WTC11 (cell line): ENCODE measurements around the gene SETX.

Experiments used
- CREB1 ChIP-seq: sonication (generic); formaldehyde crosslinking; IDR thresholded peaks from 2 replicates; pipeline ENCODE4 v1.8.0; 2023; ENCODE audit warnings: mild to moderate bottlenecking, missing genetic modification reagents
- CTCF ChIP-seq: fragments of 200-600 bp; IDR thresholded peaks from 2 replicates; pipeline ENCODE4 v1.8.0; 2022; ENCODE audit warnings: antibody characterized with exemption
- NFE2L1 ChIP-seq: sonication (generic); formaldehyde crosslinking; IDR thresholded peaks from 2 replicates; pipeline ENCODE4 v1.8.1; 2023; ENCODE audit warnings: missing genetic modification reagents
- NFYB ChIP-seq: sonication (generic); formaldehyde crosslinking; conservative IDR thresholded peaks from 2 replicates; pipeline ENCODE4 v1.8.0; 2022; ENCODE audit warnings: low read depth, missing genetic modification reagents
- NR2C2 ChIP-seq: sonication (generic); formaldehyde crosslinking; IDR thresholded peaks from 2 replicates; pipeline ENCODE4 v1.8.0; 2022; ENCODE audit warnings: mild to moderate bottlenecking, missing genetic modification reagents
- TEAD4 ChIP-seq: sonication (generic); formaldehyde crosslinking; IDR thresholded peaks from 2 replicates; pipeline ENCODE4 v1.8.0; 2022; ENCODE audit warnings: mild to moderate bottlenecking, missing genetic modification reagents
- TP53 ChIP-seq: sonication (generic); formaldehyde crosslinking; IDR thresholded peaks from 2 replicates; pipeline ENCODE4 v1.8.1; 2023; ENCODE audit warnings: mild to moderate bottlenecking, missing genetic modification reagents
- USF2 ChIP-seq: sonication (generic); formaldehyde crosslinking; IDR thresholded peaks from 2 replicates; pipeline ENCODE4 v1.8.1; 2023; ENCODE audit warnings: mild to moderate bottlenecking, missing genetic modification reagents, moderate library complexity
- ZBTB43 ChIP-seq: sonication (generic); formaldehyde crosslinking; IDR thresholded peaks from 2 replicates; pipeline ENCODE4 v1.8.1; 2023; ENCODE audit warnings: mild to moderate bottlenecking, missing genetic modification reagents
- ZNF281 ChIP-seq: sonication (generic); formaldehyde crosslinking; IDR thresholded peaks from 2 replicates; pipeline ENCODE4 v1.8.0; 2023; ENCODE audit warnings: mild to moderate bottlenecking, missing genetic modification reagents
- ZNF317 ChIP-seq: sonication (generic); formaldehyde crosslinking; IDR thresholded peaks from 2 replicates; pipeline ENCODE4 v1.8.1; 2023; ENCODE audit warnings: low read depth, mild to moderate bottlenecking, moderate library complexity, missing genetic modification reagents, borderline replicate concordance
- ZNF425 ChIP-seq: fragments of 250-450 bp; sonication (Bioruptor Pico); conservative IDR thresholded peaks from 2 replicates; pipeline ENCODE4 v1.9.0; 2021; ENCODE audit warnings: mild to moderate bottlenecking
- ZNF512 ChIP-seq: sonication (generic); formaldehyde crosslinking; IDR thresholded peaks from 2 replicates; pipeline ENCODE4 v1.8.1; 2022; ENCODE audit warnings: missing genetic modification reagents, borderline replicate concordance

- no peak for TF ChIP-seq TEAD4 (CRISPR knock-in tag)
- no peak for TF ChIP-seq NR2C2 (CRISPR knock-in tag)
- no peak for TF ChIP-seq CREB1 (CRISPR knock-in tag)
- TF ChIP-seq CTCF = no peak
- TF ChIP-seq ZNF317 = no peak
- no peak for TF ChIP-seq USF2 (CRISPR knock-in tag)
- TF ChIP-seq ZNF281 (CRISPR knock-in tag) = no peak
- no peak for TF ChIP-seq NFE2L1 (CRISPR knock-in tag)
- no peak for TF ChIP-seq TP53 (CRISPR knock-in tag)
- TF ChIP-seq NFYB = no peak
- no peak for TF ChIP-seq ZNF512 (CRISPR knock-in tag)
- no peak for TF ChIP-seq ZNF425 (CRISPR knock-in tag)
- TF ChIP-seq ZBTB43 = no peak
These were observed 109.3 kb downstream of the SETX start for GRCh38 chr9:132245465-132245864.
